Fibroblast of skin of back (primary cell): Measurements from ENCODE around the gene TFF2.
A peak's percentile ranks its signal among the peaks of the same experiment; 100 is the strongest.

Source experiments
- DNase-seq: peaks from one replicate; pipeline ENCODE4 v3.0.0-alpha.2; 2013

Gene TFF2

DNA sequence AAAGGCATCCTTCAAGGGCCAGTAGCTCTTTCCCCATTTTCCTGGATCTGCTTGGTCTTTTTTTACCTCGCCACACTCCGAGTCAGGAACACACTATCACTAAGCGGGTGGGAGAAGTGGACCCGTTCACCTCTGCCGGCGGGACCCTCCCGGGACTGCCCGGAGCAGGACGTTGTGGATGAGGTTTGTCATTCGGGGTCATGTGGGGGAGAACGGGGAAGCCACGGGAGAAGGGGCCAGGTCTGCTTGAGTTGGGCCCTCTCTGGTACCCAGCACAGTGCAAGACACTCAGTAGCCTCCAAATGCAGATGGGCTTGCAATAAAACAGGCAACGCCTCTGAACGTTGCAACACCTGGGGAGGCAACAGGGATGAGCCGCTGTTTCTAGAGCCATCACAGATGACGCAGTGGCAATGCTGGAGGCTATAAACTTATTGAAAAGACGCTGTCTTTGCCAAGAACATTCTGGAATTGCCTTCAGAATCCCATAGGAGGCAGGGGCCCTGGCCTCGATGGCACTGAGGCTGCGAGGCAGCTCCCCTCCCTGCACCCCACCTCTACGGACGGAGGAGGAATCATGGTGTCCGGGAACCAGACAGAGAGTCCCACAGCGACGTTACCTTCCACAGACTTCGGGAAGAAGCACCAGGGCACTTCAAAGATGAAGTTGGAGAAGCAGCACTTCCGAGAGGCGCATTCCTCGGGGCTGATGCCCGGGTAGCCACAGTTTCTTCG, 3.8 kb downstream of the TFF2 start:
- no peak for DNase-seq

DNA sequence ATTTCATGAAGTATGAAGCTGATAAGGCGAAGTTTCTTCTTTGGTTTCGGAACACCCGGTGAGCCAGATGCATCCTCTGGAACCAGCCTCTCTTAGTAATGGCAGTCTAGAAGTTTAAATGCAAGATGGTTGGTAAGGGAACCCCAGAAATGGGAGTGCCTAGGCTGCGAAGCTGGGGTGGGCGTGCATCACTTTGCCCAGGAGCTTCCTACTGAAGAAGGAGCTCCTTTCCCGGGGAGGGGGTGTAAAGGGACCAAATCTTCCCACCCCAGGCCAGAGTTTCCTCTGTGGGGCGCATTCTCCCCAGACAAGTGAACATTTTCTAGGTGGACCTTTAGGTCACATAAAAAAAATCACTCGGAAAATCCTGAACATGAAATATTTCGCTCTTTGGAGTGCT, 4.4 kb downstream of the TFF2 start:
- DNase-seq: no peak

DNA sequence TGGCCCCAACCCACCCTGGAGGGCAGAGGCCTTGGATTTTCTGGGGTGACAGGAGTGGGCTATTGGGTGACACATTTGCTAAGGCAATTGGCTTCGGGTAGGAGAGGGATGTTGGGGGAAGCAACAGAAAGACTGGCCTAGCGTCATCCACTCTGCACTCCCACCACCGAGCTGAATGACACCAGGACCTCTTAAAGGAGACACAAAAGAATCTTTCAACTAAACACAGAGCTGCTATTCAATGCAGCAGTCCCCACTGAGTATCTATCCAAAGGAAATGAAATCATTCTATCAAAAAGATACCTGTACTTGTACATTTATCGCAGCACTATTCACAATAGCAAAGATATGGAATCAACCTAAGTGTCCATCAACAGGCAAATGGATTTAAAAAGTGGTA, 6.2 kb downstream of the TFF2 start:
- no peak for DNase-seq

- DNase-seq: no peak
Measured at GRCh38 chr21:42343963-42344510, 6.8 kb downstream of the TFF2 start.

GRCh38 chr21:42343556-42343955, 7.2 kb downstream of the TFF2 start:
- no peak for DNase-seq

GRCh38 chr21:42343101-42343500, 7.7 kb downstream of the TFF2 start:
- DNase-seq: no peak

DNA sequence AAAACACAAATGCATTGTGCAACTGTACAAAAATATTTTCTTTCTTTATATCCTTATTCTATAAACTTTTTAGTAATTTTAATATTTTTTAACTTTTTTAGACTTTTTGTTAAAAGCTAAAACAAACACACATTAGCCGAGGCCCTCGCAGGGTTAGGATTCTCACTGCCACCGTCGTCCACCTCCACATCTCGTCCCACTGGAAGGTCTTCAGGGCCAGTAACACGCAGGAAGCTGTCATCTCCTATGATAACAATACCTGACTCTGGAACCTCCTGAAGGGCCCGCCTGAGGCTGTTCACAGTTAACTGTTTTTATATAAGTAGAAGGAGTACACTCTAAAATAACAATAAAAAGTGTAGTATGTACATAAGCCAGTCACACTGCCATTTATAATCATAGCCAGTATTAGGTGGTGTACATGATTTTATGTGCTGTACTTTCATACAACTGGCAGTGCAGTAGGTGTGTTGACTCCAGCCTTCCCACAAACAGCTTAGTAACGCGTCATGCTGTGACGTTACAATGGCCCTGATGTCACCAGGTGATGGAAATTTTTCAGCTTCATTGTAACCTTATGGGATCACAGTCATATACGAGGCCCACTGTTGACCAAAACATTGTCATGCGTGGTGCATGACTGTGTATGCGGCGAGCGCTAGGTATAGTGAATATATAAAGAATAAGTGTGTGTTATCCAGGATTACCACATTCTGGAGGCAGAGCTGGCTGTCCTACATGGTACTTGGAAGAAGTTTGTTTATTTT, 8.8 kb downstream of the TFF2 start:
- no peak for DNase-seq

DNA sequence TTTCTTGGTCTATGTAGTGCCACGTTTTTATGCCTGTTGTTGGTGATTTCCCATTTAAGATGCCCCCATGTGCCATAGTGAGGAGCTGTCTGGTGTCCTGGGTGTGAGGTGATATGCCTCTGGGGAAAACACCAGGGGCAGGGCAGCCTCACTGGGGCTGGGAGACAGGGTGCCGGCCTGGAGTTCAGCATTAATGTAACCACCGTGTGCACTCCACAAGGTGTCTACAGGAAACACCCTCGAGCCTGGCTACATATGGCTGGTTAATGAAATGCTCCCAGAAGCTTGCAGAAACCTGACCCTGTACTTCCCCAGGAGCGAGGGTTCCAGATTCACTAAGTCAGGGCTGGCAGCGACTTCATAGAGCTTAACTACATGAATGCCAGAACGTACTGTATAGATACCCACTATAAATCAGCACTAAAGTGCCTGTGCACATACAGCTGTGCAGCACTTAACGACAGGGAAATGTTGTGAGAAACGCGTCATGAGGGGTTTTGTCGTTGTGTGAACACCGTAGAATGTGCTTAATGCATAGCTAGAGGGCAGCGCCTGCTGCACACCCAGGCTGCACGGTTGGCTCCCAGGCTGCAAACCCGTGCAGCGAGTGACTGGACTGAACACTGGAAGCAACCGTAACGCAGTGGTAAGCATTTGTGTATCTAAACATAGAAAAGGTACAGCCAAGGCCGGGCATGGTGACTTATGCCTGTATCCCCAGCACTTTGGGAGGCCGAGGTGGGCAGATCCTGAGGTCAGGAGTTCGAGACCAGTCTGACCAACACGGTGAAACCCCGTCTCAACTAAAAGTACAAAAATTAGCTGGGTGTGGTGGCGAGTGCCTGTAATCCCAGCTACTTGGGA, 10.4 kb downstream of the TFF2 start:
- DNase-seq: no peak

GRCh38 chr21:42338729-42339715, 11.8 kb downstream of the TFF2 start:
- DNase-seq: no peak

GRCh38 chr21:42337830-42338728, 12.7 kb downstream of the TFF2 start:
- DNase-seq: peak; percentile 22

DNA sequence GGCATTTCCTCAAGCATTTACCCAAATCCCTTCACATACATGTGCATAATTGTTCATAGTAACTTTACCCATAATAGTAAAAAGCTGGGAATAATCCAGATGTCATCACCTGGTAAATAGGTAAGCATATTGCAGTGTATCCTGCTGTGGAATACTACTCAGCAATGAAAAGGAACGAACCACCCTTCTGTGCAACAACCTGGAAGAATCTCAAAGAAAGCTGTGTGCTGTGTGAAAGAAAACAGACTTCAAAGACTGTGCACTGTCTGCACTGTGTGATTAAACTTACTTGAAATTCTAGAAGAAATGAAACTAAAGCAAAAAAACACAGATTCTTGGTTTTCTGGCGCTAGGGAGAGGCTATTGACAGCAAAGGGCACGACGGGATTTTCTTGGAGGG, 13.5 kb downstream of the TFF2 start:
- no peak for DNase-seq

GRCh38 chr21:42336054-42336453, 14.7 kb downstream of the TFF2 start:
- DNase-seq: peak; percentile 5

- DNase-seq: no peak
Measured at GRCh38 chr21:42332557-42333317, 18.1 kb downstream of the TFF2 start.

DNA sequence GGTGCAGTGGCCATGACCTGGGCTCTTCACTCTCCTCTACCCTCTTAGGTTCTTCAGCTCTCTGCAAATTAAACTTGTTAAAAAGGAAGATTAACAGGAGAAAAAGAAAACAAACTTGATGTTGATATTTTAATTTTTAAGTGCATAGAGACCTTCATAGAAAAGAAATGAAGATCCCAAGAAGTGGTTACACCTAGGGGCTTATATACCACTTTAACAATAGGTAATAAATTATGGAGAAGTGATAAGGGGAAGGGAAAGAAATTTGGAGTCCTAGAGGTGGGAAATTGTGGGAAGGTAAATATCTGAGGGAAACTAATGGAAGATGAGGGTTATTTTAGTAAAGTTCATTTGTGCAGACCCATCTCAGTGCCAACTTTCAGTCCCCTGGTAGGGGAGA, 19.1 kb downstream of the TFF2 start:
- no peak for DNase-seq

DNA sequence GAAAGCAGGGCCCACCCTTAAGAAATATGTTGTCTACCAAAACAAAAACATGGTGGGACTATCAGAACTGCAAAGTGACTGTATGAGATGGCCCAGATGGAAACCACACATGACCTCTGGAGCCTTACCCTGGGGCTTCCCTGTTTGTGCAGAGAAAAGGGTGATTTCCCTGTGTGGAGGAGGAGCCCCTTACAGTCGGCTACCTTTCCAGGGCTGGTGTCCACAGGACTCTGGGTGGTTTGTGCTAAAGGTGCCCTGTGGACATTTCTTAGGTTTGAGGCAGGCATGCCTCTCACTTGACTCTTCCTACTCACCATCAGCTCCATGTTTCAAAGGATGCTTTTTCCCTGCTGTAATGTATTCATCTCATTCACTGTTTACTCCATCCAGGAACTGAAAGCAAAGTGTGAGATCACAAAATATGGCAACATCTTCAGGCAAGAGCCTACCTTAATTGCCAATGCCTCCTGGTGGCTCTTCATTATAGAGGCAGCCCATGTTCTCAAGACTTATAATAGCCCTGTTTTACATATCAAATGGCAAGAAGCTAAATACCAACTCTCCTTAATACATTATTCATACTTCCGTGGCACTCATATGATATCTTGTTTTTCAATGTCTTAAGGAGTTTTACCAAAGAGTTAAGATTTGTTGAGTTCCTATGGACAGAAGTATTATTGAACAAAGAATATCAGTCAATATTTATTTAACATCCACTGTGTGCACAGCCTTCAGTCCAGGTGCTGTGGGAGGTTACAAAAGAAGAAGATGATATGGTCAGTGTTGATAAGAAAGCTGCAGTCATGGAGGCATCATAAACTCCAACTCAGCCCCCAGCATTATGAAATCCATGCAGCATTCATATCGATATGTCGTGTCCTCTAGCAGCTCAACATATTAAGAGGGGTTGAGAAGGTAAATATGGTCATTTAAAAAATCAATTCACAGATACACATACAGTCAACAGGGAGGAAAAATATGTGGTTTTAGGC, 20.1 kb downstream of the TFF2 start:
- no peak for DNase-seq

DNA sequence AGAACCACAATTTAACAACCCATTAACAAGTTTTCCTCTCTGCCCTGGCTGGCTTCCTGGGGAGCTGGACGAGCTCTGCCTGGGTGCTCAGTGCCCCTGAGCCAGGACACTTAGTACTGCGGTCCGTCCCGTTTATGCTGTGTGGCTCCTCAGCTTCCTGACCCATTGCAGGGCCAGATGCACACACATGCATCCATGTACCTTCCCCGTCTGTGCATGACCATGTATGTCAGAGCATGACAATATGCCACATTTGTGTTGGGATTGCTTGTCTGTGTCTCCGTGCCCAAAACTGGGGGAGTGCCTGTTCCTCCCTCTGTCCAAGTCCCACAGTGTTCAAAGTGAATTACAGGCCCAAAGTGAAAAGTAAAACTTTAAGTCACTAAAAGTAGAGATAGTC, 25.9 kb downstream of the TFF2 start:
- no peak for DNase-seq

DNA sequence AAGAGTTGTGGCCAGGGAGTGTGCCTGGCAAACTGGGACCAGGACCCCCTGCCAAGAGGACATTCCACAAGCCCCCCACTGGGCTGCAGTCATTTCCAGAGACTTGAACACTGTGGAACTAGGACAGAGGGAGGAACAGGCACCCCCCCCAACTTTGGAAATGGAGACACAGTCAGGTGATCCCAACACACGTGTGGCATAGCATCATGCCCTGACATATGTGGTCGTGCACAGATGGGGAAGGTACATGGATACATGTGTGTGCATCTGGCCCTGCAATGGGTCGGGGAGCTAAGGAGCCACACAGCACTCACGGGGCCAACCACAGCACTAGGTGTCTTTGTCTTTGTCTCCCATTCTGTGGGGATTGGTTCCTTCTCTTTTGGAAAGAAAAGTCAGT, 28.9 kb downstream of the TFF2 start:
- no peak for DNase-seq

DNA sequence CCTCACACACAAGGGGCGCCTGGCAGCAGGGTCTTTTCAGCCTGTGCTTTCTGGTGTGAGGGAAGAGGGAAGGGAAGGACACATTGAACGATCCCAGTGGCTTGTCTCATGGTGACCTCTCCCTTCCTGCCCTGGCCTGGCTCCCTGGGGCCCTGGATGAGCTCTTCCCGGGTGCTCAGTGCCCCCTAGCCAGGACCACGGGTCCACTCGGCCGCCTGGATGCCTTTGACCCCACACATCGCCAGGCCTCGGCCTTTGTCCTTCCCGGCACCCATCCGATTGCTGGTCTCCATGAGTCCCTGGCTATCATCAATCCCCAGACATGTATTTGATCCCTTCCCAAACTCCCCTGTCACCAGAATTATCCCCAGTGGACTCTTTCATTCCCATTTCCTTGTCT, 29.6 kb downstream of the TFF2 start:
- no peak for DNase-seq

DNA sequence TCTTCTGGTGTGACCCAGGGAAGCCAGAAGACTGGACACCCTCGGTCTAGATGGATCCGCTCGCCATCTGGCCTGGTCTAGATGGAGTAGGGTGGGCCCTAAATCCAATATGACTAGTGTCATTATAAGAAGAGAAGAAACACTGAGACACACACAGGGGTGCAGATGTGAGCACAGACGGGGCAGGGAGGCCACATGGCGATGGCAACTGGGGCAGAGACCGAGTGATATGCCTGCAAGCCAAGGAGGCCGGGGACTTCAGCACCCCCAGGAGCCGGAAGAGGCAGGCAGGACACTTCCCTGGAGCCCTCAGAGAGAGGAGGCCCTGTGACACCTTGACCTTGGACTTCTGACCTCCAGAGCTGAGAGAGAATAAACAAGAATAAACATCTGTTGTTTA, 30.0 kb downstream of the TFF2 start:
- DNase-seq: no peak
